ENCODE results near the gene SNORC.

- TF ChIP-seq CTCF (IDR thresholded peaks at IDR 0.05) (no peak), EZH2 (IDR thresholded peaks at IDR 0.05; ENCODE audit: borderline replicate concordance, insufficient read depth, low read depth, low read length, poor library complexity, severe bottlenecking) (no peak)
Measured at GRCh38 chr2:232850039-232850438, 20.0 kb upstream of the SNORC start.
